HG03064 (cell line): ENCODE results near the gene KIF26B.

Source experiments
- ATAC-seq: cut with Tn5 transposase; IDR thresholded peaks from one replicate; pipeline ENCODE4 v1.9.1; 2021; ENCODE audit warnings: low read depth; ENCODE audit not compliant: unreplicated experiment

KIF26B gene

DNA sequence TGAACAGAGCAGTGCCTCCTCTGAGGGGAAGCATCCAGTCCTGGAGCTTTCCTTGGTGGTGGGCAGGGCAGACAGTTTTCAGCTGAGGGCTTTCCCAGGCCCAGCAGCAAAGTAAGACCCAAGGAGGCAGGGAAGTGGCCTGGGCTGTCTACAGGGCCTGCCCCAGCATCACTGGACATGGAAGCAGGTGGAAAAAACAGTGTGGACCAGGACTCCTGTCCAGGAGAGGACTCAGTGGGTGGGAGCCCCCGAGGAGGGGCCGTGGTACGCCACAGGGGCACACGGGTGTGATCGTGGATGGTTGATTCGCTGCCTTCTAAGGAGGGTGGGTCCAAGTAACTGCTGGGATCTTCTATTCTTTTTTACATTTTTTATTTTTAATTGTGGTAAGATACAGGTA, 387.6 kb downstream of the KIF26B start:
- ATAC-seq, result no peak

DNA sequence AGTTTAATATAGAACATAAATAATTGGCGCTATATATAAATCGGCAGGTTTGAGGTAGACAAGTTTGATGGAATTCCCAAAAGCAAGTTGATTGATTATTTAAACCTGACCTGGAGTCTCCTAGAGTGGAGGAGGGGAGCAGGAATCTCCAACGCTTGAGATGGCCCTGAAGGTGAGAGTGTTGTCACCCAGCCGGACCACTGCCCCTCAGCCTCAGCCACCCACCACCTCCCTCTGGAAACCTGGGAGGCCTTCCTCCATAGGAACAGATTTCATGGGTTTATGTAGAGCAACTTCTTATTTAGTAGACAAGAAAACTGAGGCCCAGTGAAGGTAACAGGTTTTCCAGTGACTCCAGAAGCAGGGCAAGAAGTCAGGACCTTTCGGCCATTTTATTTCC, 389.5 kb downstream of the KIF26B start:
- no peak for ATAC-seq

DNA sequence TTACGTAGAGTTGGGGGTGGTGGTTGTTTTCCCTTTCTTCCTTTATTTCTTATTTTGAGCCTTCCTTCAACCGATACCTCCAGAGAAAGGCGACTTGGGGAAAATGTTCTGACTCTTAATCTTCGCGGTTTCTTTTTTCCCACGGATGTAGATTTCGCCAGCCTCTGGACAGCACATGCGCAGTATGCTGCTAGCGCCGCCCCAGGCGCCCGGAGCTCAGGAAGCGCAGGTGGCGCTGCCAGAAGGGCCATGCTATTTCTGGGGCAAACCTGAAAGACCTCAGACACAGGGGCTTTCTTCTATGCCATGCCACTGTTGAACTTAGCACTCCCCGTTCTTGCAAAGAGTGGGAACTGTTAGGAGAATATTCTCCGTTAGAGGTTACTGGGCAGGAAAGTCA, 392.1 kb downstream of the KIF26B start:
- ATAC-seq, result no peak

DNA sequence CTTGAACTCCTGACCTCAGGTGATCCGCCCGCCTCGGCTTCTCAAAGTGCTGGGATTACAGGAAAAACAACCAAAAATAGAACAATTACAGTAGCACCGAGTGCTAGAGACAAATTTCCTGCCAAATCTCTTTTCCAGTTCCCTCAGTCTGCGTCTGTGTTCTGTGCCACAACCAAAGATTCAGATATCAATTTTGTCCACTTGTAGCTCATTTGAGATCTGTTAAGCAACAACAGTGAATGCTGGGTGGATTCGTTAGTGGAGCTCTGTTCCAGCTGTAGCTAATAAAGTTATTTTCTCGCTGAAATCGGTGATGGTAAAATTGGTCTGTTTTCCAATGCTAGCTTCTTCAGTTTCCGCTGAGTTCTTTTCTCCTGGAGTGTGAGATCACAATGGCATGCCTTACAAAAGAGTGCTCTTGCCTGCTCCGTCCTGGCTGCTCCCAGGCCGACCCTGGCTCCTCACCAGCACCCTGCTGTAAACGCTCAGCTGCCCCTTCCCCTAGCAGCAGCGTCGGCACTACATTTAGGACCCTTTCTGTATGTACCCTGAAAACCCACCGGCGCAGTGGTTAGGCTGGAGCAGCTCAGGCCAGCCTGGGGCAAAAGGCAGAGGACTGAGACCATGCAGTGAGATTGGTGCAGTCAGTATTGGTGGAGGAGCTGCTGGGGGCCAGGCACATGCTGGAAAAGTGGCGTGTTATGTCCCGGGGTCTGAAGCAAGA, 395.4 kb downstream of the KIF26B start:
- ATAC-seq, result no peak

DNA sequence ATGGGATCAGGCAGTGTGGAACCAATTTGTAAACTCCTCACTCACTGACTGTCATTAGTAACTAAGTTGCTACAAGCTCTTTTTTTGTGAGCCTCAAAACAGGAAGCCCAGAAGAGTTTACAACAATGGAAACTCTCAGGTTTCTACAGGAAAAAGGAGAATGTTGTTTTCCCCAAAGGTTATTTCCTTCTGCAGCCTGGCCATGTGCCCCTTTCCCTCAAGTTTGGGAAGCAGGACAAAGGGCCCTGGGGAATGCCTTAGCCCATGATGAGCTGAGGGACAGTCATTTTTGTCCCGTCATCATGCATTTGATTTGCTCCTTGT, 395.9 kb downstream of the KIF26B start:
- no peak for ATAC-seq

DNA sequence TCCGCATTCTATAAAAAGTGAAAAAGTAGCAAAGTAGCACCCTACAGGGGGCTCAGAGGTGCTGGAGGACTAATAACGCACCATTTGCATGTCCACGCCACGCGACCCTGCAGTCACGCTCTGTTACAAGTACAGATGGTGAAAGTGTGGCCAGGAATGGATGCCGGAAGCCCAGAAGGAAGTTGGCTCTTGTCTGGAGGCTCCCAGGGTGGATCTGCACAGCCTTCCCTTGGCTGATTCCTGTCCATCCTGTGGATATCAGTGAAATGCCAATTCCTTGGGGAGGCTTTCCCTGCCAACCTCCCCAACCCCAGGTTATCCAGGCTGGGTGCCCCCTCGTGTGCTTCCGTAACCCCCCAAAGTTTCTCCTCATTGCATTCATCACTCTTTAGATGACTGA, 396.8 kb downstream of the KIF26B start:
- ATAC-seq, result no peak

DNA sequence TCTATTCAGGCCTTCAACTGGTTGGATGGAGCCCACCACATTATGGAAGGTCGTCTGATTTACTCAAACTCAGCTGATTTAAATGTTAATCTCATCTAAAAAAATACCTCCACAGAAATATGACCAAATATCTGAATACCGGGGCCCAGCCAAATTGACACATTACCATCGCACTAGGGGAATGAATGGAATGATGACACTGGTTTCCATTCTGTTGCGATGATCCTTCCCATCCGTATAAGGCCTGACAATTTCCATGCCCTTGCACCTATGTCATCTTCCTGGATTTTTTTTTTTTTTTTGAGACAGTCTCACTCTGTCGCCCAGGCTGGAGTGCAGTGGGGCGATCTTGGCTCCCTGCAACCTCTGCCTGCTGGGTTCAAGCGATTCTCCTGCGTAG, 397.5 kb downstream of the KIF26B start:
- ATAC-seq, result no peak

DNA sequence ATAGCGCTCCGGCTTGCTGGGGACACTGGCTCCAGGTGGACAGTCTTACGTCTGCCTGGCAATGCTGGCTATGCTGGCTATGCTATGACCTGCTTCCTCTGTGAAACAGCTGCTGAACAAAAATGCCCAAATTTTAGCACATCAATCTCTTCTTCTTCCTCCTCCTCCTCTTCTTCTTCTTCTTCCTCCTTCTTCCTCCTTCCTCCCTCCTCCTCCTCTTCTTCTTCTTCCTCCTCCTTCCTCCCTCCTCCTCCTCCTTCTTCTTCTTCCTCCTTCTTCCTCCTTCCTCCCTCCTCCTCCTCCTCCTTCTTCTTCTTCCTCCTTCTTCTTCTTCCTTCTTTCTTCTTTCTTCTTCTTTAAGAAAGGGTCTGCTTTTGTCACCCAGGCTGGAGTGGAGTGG, 401.3 kb downstream of the KIF26B start:
- no peak for ATAC-seq

DNA sequence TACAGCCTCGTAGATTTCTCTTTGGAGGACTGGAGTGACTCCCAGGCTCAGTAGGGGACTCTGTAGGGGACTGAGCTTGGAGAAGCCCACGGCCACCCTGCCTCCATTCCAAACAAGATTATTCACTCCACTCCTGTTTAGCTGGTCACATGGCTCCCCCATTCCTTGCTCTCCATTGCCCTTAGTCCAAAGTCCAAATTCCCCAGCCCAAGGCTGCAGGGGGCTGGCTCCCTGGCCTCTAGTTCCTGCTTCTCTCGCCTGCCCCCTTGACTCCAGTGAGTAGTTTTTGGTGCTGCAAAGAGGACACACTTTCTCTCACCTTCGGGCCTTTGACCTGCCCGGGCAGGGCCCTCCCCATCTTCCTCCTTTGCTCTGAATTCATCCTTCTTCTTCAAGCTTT, 403.3 kb downstream of the KIF26B start:
- ATAC-seq, result no peak

DNA sequence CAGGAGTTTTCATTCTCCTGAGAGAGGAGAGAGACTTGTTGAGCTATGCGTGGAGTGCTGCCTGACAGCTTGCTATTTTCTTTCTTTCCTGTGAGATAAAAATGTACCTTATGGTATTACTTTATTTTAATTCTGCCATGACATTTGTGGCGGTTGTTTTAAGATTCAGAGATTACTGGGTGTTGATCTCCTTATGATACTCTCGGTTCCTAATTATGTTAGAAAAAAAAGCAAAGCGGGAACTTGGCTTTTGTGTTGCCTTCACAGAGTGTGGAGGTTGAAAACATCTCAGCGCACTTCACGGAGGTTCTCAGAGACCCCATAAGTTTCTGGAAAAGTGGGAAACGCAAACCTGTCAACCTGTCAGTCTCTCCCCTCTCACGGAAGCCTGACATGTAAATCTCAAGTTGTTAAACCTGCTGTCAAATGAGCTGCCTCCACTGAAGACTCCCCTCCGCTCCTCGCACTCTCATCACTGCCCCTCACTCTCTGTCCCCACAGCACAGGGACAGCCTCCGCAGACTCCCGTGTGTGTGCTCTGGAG, 405.6 kb downstream of the KIF26B start:
- no peak for ATAC-seq

DNA sequence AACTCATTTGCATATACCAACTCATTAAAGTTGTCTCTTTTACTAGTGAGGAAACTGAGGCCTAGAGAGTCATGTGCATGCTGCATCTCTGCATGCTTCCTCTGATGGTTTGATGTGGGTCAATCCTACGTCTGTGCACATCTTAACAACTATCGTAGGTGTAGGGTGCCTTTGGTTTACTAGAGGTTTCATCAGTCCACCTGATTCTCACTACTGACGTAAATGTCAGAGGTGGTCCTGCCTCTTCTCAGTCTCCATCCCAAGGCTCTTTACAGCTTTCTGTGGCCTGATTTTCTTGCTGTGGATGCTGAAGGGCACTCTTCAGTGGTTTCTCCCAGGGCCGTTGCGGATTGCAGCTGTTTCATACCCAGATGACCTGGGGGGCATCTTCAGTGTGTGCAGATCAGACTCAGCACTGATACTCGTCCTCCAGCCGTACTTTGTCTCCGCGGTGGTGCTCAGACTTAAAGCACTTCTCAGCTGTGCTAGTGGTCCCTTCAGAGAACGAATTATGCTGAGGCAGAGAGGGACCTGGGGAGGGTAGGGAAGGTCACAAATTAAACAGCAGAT, 407.0 kb downstream of the KIF26B start:
- ATAC-seq, result no peak

- no peak for ATAC-seq
Observed at GRCh38 chr1:245566134-245566533, 411.3 kb downstream of the KIF26B start.

DNA sequence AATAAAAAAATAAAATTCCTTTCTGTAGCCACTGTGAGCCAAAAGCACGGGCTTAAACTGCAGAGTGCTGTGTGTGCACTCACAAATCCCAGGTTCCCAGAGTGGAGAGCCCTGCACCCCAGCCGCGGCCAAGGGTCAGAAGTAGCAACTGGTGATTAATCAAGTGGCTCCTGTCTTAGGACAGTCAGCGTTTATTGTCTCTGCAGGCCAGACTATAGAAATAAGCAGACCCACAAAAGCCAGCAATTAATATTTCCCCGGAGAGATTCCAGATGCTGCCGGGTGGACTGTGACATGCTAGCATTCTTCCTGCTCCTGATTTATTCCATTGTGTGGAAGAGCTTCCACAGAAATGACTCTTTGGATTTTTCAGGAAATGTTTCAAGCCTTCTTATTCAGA, 412.2 kb downstream of the KIF26B start:
- no peak for ATAC-seq

DNA sequence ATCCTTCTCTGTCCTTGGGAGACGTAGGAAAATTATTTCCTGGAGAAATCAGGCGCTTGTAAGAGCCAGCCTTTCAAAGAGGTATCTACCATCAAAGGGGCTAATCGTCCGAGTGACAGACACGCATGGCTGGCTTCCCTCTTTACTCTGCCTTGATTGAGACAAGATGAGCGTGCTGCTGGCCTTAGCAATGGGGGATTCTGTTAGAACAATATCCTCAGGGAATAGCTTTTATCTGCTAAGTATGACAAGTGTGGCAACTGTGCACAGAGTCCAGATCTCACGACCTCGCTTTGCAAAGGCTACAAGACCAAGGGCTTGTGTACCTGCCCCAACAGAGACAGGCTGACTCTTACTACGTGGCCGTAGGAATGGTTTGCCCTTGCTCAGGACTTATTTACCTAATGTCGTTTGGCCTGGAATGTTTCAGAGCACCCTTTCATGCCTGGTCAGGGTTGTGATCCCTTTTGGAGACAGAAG, 417.1 kb downstream of the KIF26B start:
- no peak for ATAC-seq

DNA sequence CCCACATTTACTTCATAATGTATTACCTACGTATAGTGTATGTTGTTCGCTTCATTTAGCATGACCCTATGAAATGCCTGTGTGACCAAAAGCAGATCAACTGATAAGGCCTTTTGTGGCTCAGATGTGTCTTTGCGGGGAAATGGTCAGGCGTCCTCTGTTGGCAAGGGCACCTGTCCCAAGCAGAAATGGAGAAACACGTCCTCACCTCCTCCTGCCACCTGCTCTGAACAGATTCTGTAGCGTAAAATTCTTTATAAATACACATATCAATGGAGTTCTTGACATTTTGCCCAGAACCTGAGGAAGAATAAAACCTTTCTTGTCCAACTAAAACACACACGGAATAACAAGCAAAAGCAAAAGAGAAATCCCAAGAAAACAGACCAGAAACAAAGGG, 417.9 kb downstream of the KIF26B start:
- ATAC-seq, result no peak

DNA sequence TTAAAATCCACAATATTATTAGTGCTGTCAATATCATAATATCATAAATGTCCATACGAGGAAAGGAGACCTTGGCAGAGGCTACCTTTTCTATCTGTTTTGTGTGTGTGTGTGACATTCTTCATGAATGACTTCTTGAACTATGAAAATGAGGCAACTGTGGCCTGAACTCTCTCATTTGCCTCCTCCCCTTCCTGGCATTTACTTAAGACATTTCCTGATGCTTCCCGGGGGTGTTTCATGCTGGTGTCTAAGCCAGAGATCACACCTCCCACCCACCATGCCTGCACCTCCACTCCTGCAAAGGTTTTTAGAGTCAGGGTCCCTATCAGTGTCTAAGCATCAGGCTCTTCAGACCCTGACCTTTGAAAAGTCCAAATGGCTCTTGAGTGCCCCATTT, 420.9 kb downstream of the KIF26B start:
- ATAC-seq, result no peak

DNA sequence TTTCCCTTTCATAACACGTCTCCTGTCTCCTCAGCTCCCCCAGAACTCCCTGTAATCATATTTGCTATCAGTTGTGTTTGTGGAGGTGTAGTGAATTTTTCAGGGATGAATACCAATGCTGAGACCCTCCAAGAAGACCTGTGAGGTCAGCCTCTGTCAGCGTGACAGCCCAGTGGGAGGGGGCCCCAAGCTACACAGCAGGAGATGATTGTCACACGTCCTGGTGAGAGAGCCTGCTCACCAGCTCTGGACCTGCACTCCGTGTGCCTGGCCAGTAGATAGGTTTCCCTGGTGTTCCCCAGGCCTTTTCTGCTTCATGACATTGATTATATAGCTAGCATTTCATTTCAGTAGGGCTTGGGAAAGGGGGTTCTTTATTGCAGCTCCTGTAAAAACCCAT, 421.5 kb downstream of the KIF26B start:
- ATAC-seq, result no peak

DNA sequence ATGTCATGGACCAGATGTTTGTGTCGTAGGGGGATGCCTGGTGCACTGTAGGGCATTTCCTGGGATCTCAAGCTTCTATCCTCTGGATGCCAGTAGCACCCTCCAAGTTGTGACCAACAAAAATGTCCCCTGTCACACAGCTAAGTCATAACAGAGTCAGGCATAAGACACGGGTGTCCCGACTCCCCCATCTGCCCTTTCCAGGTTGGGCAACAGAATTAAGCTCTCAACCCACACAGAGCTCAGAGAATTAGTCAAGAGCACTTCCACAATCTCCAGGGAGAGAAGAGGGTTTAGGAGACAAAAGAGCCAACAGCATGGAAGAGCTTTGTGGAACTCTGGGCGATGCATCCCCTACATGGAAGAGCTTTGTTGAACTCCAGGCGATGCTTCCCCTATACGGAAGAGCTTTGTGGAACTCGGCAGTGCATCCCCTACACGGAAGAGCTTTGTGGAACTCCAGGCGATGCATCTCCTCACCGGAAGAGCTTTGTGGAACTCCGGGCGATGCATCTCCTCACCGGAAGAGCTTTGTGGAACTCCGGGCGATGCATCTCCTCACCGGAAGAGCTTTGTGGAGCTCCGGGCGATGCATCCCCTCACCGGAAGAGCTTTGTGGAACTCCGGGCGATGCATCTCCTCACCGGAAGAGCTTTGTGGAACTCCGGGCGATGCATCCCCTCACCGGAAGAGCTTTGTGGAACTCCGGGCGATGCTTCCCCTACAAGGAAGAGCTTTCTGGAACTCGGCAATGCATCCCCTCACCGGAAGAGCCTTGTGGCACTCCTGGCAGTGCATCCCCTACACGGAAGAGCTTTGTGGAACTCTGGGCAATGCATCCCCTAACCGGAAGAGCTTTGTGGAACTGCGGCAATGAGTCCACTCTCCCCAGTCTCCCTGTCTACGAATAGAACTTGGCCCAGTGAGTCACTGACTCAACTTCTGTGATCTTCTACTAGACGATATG, 422.7 kb downstream of the KIF26B start:
- ATAC-seq, result no peak

- ATAC-seq, result no peak
Observed at GRCh38 chr1:245578308-245578707, 423.5 kb downstream of the KIF26B start.

DNA sequence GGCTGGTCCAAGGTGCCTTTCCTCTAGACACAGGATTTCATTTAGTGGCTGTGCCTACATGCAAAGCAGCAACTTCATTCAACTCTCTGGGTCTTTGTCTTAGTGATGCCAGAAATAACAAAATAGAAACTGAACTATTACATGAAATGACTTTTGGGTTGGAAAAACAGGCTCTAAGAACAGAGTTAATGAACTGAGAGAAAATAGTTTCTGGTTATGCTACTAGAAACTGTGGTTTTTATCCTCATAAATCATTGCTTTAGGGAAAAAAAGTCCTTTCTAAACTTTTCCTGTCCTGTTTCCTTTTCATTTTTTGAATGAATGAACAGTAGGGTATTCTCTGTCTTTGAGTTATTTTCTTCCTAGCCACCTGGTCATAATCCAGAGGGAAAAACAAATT, 424.0 kb downstream of the KIF26B start:
- ATAC-seq, result no peak

DNA sequence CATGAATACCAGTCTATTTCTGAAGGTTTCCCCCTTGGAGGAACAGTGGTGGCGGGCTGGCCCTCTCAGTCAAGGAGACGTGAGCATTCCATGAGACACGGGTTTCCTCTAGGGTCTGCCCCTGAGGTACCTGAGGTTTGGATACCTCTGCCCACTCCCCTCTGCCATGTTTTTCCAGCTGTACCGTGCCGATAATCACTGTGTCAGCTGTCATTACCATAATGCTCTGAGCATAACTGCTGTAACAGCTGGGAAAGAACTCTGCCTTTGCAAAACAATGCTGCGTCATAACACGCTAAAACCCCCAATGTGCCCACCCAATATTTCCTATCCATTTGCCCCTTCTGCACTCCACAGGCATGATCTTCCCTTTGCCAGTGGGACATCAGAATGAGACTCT, 425.1 kb downstream of the KIF26B start:
- ATAC-seq, result no peak
